ENCODE results near the gene SH3GL2. TPM values are rescaled to one million over a fixed set of nuclear protein-coding genes. Genes with fewer than 3 reads are reported as not detected.

SH3GL2 gene
- total RNA-seq, 4 donors from 2014 or later, result not detected

- no peak overlapping the region for H3K4me3 ChIP-seq (ENCODE audit: low read depth, poor library complexity, severe bottlenecking)
- intact Hi-C loops (cut with DNase I; ENCODE audit: low total_unique reads), result no loop called here
- DNase-seq (ENCODE audit: low spot score in 2 of 2), result no peak
- 35 to 38% methylated on average over 2 of the region's 2 CpGs for WGBS, 2 donors
- TF ChIP-seq POLR2A (IDR thresholded peaks at IDR 0.05), result no peak
- no peak for TF ChIP-seq CTCF (IDR thresholded peaks at IDR 0.05)
Observed at GRCh38 chr9:17832812-17833211, 253.9 kb downstream of the SH3GL2 start.

- H3K4me3 ChIP-seq (ENCODE audit: low read depth, poor library complexity, severe bottlenecking), result no peak overlapping the region
- no peak for DNase-seq (ENCODE audit: low spot score in 2 of 2)
- WGBS, 2 donors, result 85 to 92% methylated on average over 7 of the region's 7 CpGs
- TF ChIP-seq CTCF (IDR thresholded peaks at IDR 0.05) (no peak), POLR2A (IDR thresholded peaks at IDR 0.05) (no peak)
- intact Hi-C loops (cut with DNase I; ENCODE audit: low total_unique reads), result no loop called here
Observed at GRCh38 chr9:17833846-17834245, 255.0 kb downstream of the SH3GL2 start.

- no peak for DNase-seq (ENCODE audit: low spot score in 2 of 2)
- TF ChIP-seq CTCF (IDR thresholded peaks at IDR 0.05) (no peak), POLR2A (IDR thresholded peaks at IDR 0.05) (no peak)
- H3K4me3 ChIP-seq (ENCODE audit: low read depth, poor library complexity, severe bottlenecking), result no peak overlapping the region
- 59 to 72% methylated on average over 4 of the region's 4 CpGs for WGBS, 2 donors
- intact Hi-C loops (cut with DNase I; ENCODE audit: low total_unique reads), result no loop called here
Observed at GRCh38 chr9:17837965-17838364, 259.1 kb downstream of the SH3GL2 start.

- WGBS, 2 donors, result 48 to 50% methylated on average over 5 of the region's 5 CpGs
- H3K4me3 ChIP-seq (ENCODE audit: low read depth, poor library complexity, severe bottlenecking), result no peak overlapping the region
- no peak for TF ChIP-seq CTCF (IDR thresholded peaks at IDR 0.05)
- no peak for TF ChIP-seq POLR2A (IDR thresholded peaks at IDR 0.05)
- DNase-seq (ENCODE audit: low spot score in 2 of 2), result no peak
- intact Hi-C loops (cut with DNase I; ENCODE audit: low total_unique reads), result no loop called here
Observed at GRCh38 chr9:17839776-17840175, 260.9 kb downstream of the SH3GL2 start.

- DNase-seq (ENCODE audit: low spot score in 2 of 2), result no peak
- WGBS, 2 donors, result 88 to 100% methylated on average over 1 of the region's 1 CpG
- no peak for TF ChIP-seq POLR2A (IDR thresholded peaks at IDR 0.05)
- no peak for TF ChIP-seq CTCF (IDR thresholded peaks at IDR 0.05)
- no peak overlapping the region for H3K4me3 ChIP-seq (ENCODE audit: low read depth, poor library complexity, severe bottlenecking)
- intact Hi-C loops (cut with DNase I; ENCODE audit: low total_unique reads), result no loop called here
Observed at GRCh38 chr9:17843236-17843635, 264.4 kb downstream of the SH3GL2 start.
